GM19467 (cell line): ENCODE data around the gene GUCY1A1.

Source experiments
- ATAC-seq: cut with Tn5 transposase; IDR thresholded peaks from one replicate; pipeline ENCODE4 v1.9.1; 2021; ENCODE audit warnings: mild to moderate bottlenecking, moderate library complexity; ENCODE audit not compliant: unreplicated experiment

The GUCY1A1 gene

GRCh38 chr4:155734065-155734464 is 67.4 kb downstream of the GUCY1A1 start:
- ATAC-seq, result no peak

DNA sequence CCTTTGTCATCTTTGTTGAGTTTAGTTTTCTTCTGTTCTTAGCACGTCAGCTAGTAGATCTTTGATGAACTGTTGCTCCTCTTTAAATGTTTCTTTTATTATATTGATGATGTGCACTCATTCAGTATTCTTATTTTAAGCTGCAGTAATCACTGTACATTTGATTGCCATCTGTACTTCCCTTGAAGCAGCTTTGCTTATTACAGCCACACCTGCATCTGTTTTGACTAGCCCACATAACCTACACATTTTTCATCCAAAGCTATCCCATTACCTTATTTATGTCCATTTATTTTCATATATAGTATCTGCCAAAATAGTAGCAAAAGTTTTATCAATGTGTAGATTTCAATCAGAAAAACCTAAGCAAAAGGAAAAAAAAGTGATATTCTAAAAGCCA is 68.3 kb downstream of the GUCY1A1 start:
- no peak for ATAC-seq

DNA sequence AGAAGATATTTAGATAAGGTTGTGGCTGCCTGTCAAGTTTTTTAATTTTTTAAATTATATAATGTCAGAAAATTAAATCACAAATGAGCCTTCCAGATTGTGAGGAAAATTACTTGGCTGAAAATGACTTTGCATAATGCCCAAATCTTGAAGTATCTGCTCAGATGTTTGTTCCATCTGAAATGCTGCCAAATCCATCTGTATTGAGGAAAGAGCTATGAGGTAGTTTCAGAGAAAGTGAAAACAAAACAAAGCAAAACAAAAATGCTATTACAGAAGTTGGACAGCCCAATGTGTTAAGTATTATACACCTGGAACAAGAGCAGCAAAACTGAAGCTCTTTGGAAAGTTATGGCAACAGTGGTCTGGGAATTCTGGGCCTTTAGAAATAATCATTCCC is 68.8 kb downstream of the GUCY1A1 start:
- no peak for ATAC-seq

- ATAC-seq, result no peak
Observed at GRCh38 chr4:155738548-155738947, 71.9 kb downstream of the GUCY1A1 start.

DNA sequence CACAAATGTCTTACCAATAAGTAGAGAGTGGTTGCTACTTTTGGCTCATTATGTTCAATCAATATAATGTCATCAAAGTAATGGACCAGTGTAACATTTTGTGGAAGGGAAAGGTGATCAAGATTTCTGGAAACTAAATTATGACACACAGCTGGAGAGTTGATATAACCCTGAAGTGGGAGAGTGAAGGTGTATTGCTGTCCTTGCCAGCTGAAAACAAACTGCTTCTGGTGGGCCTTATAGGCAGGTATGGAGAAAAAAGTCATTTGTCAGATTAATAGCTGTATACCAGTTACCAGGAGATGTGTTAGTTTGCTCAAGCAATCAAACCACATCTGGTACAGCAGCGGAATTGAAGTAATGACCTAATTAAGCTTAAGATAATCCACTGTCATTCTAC is 74.9 kb downstream of the GUCY1A1 start:
- no peak for ATAC-seq

- no peak for ATAC-seq
Observed at GRCh38 chr4:155742310-155743015, 75.8 kb downstream of the GUCY1A1 start.

DNA sequence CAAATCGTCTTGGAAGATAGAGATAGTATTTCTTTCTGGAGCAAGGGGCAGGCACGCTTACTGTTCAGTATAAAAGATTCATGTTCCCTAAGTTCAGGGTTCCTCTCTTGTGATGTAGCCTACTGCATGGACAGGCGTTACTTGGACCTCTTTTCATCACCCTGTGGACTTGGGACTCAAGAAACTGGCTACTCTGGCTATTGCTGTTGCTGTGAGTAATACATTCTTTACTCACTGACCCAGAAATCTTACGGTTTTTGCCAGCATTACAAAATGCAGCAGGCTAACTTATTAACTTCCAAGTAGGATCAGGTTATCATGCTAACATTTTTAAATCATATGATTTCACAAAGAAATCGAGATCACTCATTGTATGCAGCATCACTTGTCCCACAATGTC is 79.3 kb downstream of the GUCY1A1 start:
- ATAC-seq, result no peak

DNA sequence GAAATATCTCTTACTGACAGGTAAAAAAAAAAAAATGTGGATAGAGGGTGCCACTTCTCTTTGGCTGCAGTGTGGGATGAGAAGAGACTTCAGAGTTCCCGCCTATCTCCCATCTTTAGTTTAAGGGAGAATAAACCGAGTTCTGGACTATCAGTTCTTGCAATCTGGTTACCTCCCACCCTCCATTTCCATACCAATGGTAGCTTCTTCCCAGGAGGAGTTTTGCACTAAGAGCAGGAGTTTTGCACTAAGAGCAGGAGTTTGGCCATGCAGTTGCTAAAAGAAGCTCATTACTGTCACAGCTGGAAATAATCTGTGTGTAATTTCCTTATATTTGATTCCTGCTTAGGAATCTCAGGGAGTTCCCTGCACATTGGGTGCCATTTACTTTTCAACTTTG is 81.4 kb downstream of the GUCY1A1 start:
- ATAC-seq, result no peak

- no peak for ATAC-seq
Observed at GRCh38 chr4:155749041-155749440, 82.4 kb downstream of the GUCY1A1 start.

DNA sequence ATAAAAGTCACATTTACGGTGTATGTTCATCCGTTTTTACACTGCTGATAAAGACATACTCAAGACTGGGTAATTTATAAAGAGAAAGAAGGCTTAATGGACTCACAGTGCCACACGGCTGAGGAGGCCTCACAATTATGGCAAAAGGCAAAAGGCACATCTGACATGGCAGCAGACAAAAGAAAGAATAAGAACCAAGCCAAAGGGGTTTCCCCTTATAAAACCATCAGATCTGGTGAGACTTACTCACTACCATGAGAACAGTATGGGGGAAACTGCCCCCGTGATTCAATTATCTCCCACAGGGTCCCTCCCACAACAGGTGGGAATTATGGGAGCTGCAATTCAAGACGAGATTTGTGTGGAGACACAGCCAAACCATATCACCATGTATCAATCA is 84.9 kb downstream of the GUCY1A1 start:
- no peak for ATAC-seq

- ATAC-seq, result no peak
Observed at GRCh38 chr4:155757745-155758265, 91.2 kb downstream of the GUCY1A1 start.

- peak; percentile 97 for ATAC-seq
Observed at GRCh38 chr4:155758481-155759371, 92.1 kb downstream of the GUCY1A1 start, which contains the start of gene GUCY1B1. GUCY1B1 (plus strand) TSS chr4:155759021; CDS start chr4:155759141, 120 bp downstream.

DNA sequence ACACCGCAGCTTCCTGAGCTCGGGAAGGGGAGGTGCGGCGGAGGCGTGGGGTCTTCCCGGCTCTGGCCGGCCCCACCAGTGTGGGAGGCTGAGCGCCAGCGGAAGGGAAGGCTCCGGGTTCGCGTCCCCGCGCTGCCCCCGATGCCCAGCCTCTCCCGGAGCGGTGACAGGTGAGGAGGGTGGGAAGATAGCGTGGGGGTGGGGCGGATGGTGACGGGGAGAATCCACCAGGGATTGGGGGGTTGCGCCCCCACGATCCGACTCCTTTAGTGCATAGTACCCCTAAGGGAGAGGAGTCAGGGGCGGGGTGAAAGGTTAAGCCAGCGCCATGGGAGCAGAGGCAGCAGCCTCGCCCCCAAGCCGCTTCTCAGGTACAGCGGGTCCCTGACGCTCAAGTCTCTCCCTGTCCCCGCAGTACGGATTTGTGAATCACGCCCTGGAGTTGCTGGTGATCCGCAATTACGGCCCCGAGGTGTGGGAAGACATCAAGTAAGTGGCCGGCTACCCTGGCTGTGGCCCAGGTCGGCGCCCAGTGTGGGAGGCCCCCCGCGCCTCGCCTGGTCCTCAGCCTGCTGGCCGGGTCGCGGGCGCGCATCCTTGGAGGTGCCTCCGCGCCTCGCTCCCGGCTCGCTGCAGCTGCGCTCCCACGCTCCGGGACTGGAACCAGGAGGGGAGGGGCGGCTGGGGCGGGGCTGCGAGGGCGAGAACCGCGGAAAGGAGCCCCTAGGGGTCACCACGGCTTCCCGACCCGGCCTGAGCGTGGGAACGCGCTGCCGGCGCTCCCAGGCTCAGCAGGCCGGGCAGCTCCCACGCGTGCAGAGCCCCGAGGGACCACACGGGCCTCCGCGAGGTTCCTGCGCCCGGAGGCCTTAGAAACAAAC is 93.0 kb downstream of the GUCY1A1 start:
- ATAC-seq, result no peak

GRCh38 chr4:155761047-155761446 is 94.4 kb downstream of the GUCY1A1 start:
- ATAC-seq, result no peak

GRCh38 chr4:155761916-155762315 is 95.3 kb downstream of the GUCY1A1 start:
- no peak for ATAC-seq

DNA sequence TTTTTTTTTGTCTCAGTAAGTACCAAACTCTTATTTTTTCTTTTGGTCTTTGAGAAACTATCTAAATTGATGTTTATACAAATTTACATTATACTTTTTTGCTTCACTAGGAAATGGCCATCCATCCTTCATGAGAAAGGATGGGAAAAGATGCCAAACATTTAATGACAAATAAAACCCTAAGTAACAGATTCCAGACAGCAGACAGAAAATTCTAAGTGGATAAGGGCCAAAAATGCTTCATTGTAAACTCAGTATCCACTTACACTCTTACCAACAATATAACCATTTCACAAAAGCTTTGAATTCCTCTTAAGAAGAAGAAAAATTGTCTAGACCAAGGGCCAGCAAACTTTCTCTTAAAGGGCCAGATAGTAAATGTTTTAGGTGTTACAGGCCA is 95.7 kb downstream of the GUCY1A1 start:
- no peak for ATAC-seq

DNA sequence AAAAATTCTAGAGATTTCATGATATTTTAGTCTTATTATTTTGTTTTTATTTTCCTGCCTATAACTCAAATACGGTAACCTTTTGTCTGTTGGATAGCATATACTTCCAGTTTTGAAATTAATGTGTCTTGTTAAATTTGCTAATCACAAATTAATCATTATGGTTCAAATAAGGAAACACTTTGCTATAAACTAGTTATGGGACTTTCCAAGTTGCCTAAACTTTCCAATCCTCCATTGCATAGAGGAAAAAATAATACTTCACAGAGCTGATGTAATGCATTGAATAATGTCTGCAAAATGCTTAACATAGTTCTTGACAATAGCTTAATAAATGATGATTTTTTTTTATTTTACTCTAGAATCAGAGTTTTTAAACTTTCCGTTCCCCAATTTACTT is 96.9 kb downstream of the GUCY1A1 start:
- ATAC-seq, result no peak

- ATAC-seq, result no peak
Observed at GRCh38 chr4:155765149-155765548, 98.5 kb downstream of the GUCY1A1 start.

- no peak for ATAC-seq
Observed at GRCh38 chr4:155766622-155767021, 100.0 kb downstream of the GUCY1A1 start.

DNA sequence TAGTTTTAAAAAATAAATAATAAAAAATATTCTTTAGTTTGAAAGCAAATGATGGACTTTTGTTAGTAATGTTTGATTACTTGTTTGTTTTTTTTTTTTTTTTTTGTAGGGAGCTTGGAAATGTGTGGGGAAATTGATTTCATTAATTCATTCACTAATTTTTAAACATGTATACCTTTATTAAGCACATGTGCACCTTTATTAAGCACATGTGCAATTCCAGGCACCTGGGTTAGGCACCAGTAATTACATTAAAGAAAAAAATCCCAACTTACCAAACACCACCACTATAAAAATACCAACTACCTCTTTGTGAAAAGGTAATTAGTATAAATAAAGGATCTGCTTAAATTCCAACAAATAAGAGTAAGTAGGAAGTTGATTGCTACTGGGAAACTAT is 101.7 kb downstream of the GUCY1A1 start:
- no peak for ATAC-seq

- ATAC-seq, result no peak
Observed at GRCh38 chr4:155769090-155769489, 102.4 kb downstream of the GUCY1A1 start.
